GM12878 (cell line): ENCODE results near the gene B4GALT5. TPM values are rescaled to one million over a fixed set of nuclear protein-coding genes. Genes with fewer than 3 reads are reported as not detected.

ENCODE experiments used
- ATAC-seq: fragments of 200-7000 bp; cut with Tn5 transposase; 3 replicates; pipeline ENCODE4 v1.9.1; 2020; ENCODE audit warnings: mild to moderate bottlenecking, moderate library complexity
- BruUV-seq: library from RNA; stranded (reverse); fragments of 400-500 nt; replicated peaks from 2 replicates; lab custom pipeline; 2021; lab: Mats Ljungman, UMichigan
- CTCF ChIA-PET: fragments of 300-600 bp; sonication (Branson Sonifier 250); formaldehyde crosslinking; extraction: SDS; loops from one replicate; lab custom pipeline; 2021; ENCODE audit warnings: inconsistent platforms; lab: Yijun Ruan, JAX
- POLR2A ChIA-PET: fragments of 350-600 bp; formaldehyde crosslinking; extraction: SDS; loops from one replicate; lab custom pipeline; 2021; ENCODE audit warnings: inconsistent platforms; lab: Charles Lee
- RAD21 ChIA-PET: fragments of 300-600 bp; sonication (Branson Sonifier 250); formaldehyde crosslinking; loops from one replicate; lab custom pipeline; 2023; ENCODE audit warnings: antibody characterized with exemption; ENCODE audit not compliant: unreplicated experiment; lab: Charles Lee
- SMC1A ChIA-PET: fragments of 300-600 bp; sonication (Branson Sonifier 250); formaldehyde crosslinking; loops from one replicate; lab custom pipeline; 2023; ENCODE audit not compliant: unreplicated experiment, uncharacterized antibody; lab: Charles Lee
- DNase-seq: peaks from one replicate; pipeline ENCODE4 v3.0.0-alpha.2; 2011; ENCODE audit warnings: low read depth, low spot score
- FAIRE-seq: peaks from 3 replicates; lab custom pipeline; 2011; peaks lifted over from hg19 to GRCh38; lab: Jason Lieb, UNC
- H2AFZ ChIP-seq: 2 replicates; pipeline ENCODE4 v1.6.0; 2011; ENCODE audit warnings: low read depth, low read length, control low read depth; ENCODE audit not compliant: control insufficient read depth
- H3K27ac ChIP-seq: 2 replicates; pipeline ENCODE4 v1.5.1; 2011; ENCODE audit warnings: control low read depth; ENCODE audit not compliant: control insufficient read depth, insufficient read depth
- H3K27me3 ChIP-seq, 2 experiments: replicated peaks in 1 of 2; 2 replicates each; pipeline versions ENCODE4 v1.6.0 to v1.6.1; 2011; ENCODE audit warnings: low read length in 1 of 2; ENCODE audit not compliant: control insufficient read depth in 2 of 2, insufficient read depth in 2 of 2
- H3K36me3 ChIP-seq, 2 experiments: 2 replicates each; pipeline ENCODE4 v1.5.1; 2011; ENCODE audit warnings: low read length in 1 of 2; ENCODE audit not compliant: control insufficient read depth in 2 of 2, insufficient read depth in 2 of 2
- H3K4me1 ChIP-seq: 2 replicates; pipeline ENCODE4 v1.6.1; 2011; ENCODE audit warnings: mild to moderate bottlenecking, low read length, moderate library complexity, mixed read lengths; ENCODE audit not compliant: control insufficient read depth, insufficient read depth
- H3K4me2 ChIP-seq: 2 replicates; pipeline ENCODE4 v1.6.0; 2011; ENCODE audit warnings: control low read depth; ENCODE audit not compliant: control insufficient read depth, insufficient read depth
- H3K4me3 ChIP-seq: fragments of 200-600 bp; sonication (generic); 2 replicates; pipeline ENCODE4 v1.5.1; 2016
- H3K79me2 ChIP-seq: 2 replicates; pipeline ENCODE4 v1.6.0; 2011; ENCODE audit warnings: low read length; ENCODE audit not compliant: control insufficient read depth, insufficient read depth
- H3K9ac ChIP-seq: 2 replicates; pipeline ENCODE4 v1.8.0; 2011; ENCODE audit warnings: low read length, control low read depth, mixed read lengths; ENCODE audit not compliant: control insufficient read depth, insufficient read depth
- H3K9me3 ChIP-seq: replicated peaks from 3 replicates; pipeline ENCODE4 v1.5.1; 2011; ENCODE audit warnings: mild to moderate bottlenecking, low read length; ENCODE audit not compliant: control insufficient read depth, insufficient read depth
- H4K20me1 ChIP-seq: 2 replicates; pipeline ENCODE4 v1.6.0; 2011; ENCODE audit not compliant: control insufficient read depth, insufficient read depth
- EGR1 ChIP-seq, 2 experiments: IDR thresholded peaks; 1 replicate in 1 of 2; 2 replicates in 1 of 2; pipeline ENCODE4 v1.6.1; 2011 to 2012; ENCODE audit warnings: low read depth in 2 of 2, low read length in 2 of 2, borderline replicate concordance in 1 of 2, mild to moderate bottlenecking in 1 of 2, moderate library complexity in 1 of 2
- IKZF1 ChIP-seq: fragments of 450-650 bp; conservative IDR thresholded peaks from 2 replicates; pipeline ENCODE4 v1.6.1; 2017; ENCODE audit warnings: antibody characterized with exemption, mild to moderate bottlenecking
- KDM1A ChIP-seq: fragments of 200-600 bp; sonication (generic); IDR thresholded peaks from 2 replicates; pipeline ENCODE4 v1.6.1; 2016; ENCODE audit warnings: borderline replicate concordance
- MTA2 ChIP-seq: fragments of 450-650 bp; IDR thresholded peaks from 2 replicates; pipeline ENCODE4 v1.6.1; 2016; ENCODE audit warnings: low read depth, mild to moderate bottlenecking, moderate library complexity
- PAX5 ChIP-seq: IDR thresholded peaks from 2 replicates; pipeline ENCODE4 v1.6.1; 2011; ENCODE audit warnings: low read depth, low read length, borderline replicate concordance
- SMC3 ChIP-seq: IDR thresholded peaks from 2 replicates; pipeline ENCODE4 v1.6.1; 2011; ENCODE audit warnings: low read length, improper control_type of control experiment, borderline replicate concordance
- SP1 ChIP-seq: IDR thresholded peaks from one replicate; pipeline ENCODE4 v1.6.1; 2011; ENCODE audit warnings: low read depth, low read length
- SREBF2 ChIP-seq: IDR thresholded peaks from 2 replicates; pipeline ENCODE4 v1.6.1; 2012; ENCODE audit warnings: mild to moderate bottlenecking, low read length
- TAF1 ChIP-seq: IDR thresholded peaks from 2 replicates; pipeline ENCODE4 v1.6.1; 2011; ENCODE audit warnings: mild to moderate bottlenecking, low read depth, low read length, borderline replicate concordance
- YBX1 ChIP-seq: fragments of 450-650 bp; IDR thresholded peaks from 2 replicates; pipeline ENCODE4 v1.6.1; 2016; ENCODE audit warnings: antibody characterized with exemption
- WGBS: methylation state at CpG from one replicate; pipeline ENCODE4 v1.1.6; 2016; ENCODE audit warnings: low lambda C conversion rate; ENCODE audit not compliant: insufficient replicate concordance, insufficient coverage; ENCODE audit errors: missing lambda C conversion rate; 5-methylcytosine and 5-hydroxymethylcytosine counted together
- in situ Hi-C: fragments of 300-500 bp; cut with MboI; formaldehyde crosslinking; loops from 9 replicates; pipeline ENCODE4 v1.14.3; 2018; ENCODE audit warnings: mixed read lengths
- intact Hi-C: fragments of 100-400 bp; cut with micrococcal nuclease; formaldehyde crosslinking; loops from one replicate; pipeline ENCODE4 v1.14.2; 2022; ENCODE audit not compliant: unreplicated experiment
- polyA plus RNA-seq, 11 experiments: library from polyadenylated mRNA; depleted of rRNA in 4 of 11; unstranded in 6 of 11; stranded (reverse) in 5 of 11; fragments of >200 nt; fragmentation: Nextera tagmentation in 4 of 11; fragmentation: Illumina TruSeq in 1 of 11; extraction: Ambion mirVana in 4 of 11; extraction: Trizol in 1 of 11; gene quantifications; 1 replicate in 1 of 11; 2 replicates in 10 of 11; pipeline versions ENCODE4 v1.2.1 to v1.2.3, GENCODE V29; 2011 to 2016; ENCODE audit warnings: inconsistent platforms in 2 of 11, missing spikeins in 2 of 11, low read depth in 1 of 11
- total RNA-seq, 4 experiments: library from RNA; depleted of rRNA in 3 of 4; stranded (reverse); fragments of >200 nt in 3 of 4; fragmentation: Illumina TruSeq in 1 of 4; extraction: Trizol in 1 of 4; gene quantifications; 2 replicates each; pipeline versions ENCODE4 v1.2.1 to v1.2.3, GENCODE V29; 2013 to 2021
- TF ChIP-seq, protein P1 (sequence below): fragments of 450-650 bp; IDR thresholded peaks from 2 replicates; pipeline ENCODE4 v1.6.1; 2018; ENCODE audit warnings: mild to moderate bottlenecking, low read depth, moderate library complexity; ENCODE audit not compliant: partially characterized antibody
- TF ChIP-seq, protein P2 (sequence below): IDR thresholded peaks from 2 replicates; pipeline ENCODE4 v1.6.1; 2011; ENCODE audit warnings: borderline replicate concordance, low read depth, mild to moderate bottlenecking, moderate library complexity, low read length; ENCODE audit not compliant: insufficient read depth, poor library complexity, severe bottlenecking
- TF ChIP-seq, protein P3 (sequence below): IDR thresholded peaks from 2 replicates; pipeline ENCODE4 v1.6.1; 2012; ENCODE audit warnings: improper control_type of control experiment, low read depth, low read length; ENCODE audit not compliant: insufficient replicate concordance

The B4GALT5 gene
- total and polyA plus RNA-seq, 10 of the 15 experiments (the other 5 are each of a cell fraction or from before 2014, with no cell fraction given), result 2.0 to 55.5 (median 20.2) TPM

DNA sequence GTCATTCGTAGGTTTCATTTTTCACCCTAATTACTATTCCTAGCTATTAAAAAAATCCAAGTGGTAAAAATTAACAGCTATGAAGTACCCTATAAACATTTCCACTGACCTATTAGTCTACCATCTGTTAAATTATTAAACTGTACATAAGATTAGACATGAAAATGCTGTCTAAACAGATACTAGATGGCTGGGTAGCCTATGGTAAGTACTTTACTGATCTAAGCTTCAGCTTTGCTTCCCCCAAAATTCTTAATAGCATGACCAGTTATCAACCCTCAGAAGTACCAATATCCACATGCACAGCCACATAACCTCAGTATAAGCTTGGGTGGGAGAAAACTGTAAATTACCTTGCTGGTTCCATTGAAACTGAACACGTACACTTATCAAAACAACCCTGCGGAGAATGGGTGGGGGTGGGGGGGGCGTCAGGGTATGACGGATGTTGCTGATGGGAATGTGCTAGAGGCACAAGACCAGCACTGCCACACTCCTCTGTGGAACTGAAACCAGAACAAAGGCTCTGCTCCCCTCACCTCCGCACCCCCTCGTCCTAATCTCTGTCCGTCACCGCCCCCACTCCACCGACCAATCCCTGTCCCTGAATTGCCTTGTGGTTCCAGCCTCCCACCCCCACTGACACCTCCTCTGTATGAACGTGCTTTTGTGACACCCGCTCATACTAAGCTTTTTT lies 45.3 kb downstream of the B4GALT5 start:
- ATAC-seq (peak; percentile 92), DNase-seq (peak; percentile 96), FAIRE-seq (no peak)
- no peak overlapping the region; the same call in 1 of the 2 replicates for H3K9ac ChIP-seq
- intact Hi-C loops, result loop anchor here (2.0 kb wide), 2 partner anchors 36 to 48 kb away; no protein-coding TSS in a partner anchor
- ChIA-PET RAD21 (interaction anchor here (0.8 to 6.6 kb wide), 24 partner anchors 10 to 178 kb away, joined by 3 to 53 read pairs (median 10); partner anchors contain the start of gene SLC9A8), CTCF (interaction anchor here (0.6 to 3.6 kb wide), 22 partner anchors 8 to 177 kb away, joined by 3 to 22 read pairs (median 7); partner anchors contain the start of gene SLC9A8), POLR2A (interaction anchor here (0.6 to 3.7 kb wide), 20 partner anchors 7 to 53 kb away, joined by 3 to 15 read pairs (median 5); no protein-coding TSS in a partner anchor), SMC1A (interaction anchor here (0.5 to 8.3 kb wide), 31 partner anchors 8 to 452 kb away, joined by 3 to 110 read pairs (median 8); no protein-coding TSS in a partner anchor)
- peak overlapping the region; percentile 59; the same call in 1 of the 2 replicates for H3K4me3 ChIP-seq
- no peaks in the 10 kb centered on the region for H3K36me3 ChIP-seq
- peak overlapping the region; percentile 93 for H3K4me2 ChIP-seq
- H3K27me3 ChIP-seq, result no peaks in the 10 kb centered on the region
- peaks cover 83% of the 10 kb centered on the region for H3K79me2 ChIP-seq
- no peaks in the 10 kb centered on the region for H3K9me3 ChIP-seq
- H2AFZ ChIP-seq, result no peak overlapping the region
- no TSS peak for BruUV-seq
- peaks cover 52% of the 10 kb centered on the region for H3K4me1 ChIP-seq
- in situ Hi-C loops, result no loop called here
- no peaks in the 10 kb centered on the region for H4K20me1 ChIP-seq
- 10% methylated on average over 12 of the region's 12 CpGs for WGBS
- H3K27ac ChIP-seq, result peak overlapping the region; percentile 86
- TF ChIP-seq MTA2, result peak; percentile 87
- peak; percentile 94 for TF ChIP-seq IKZF1
- TF ChIP-seq, protein P1, sequence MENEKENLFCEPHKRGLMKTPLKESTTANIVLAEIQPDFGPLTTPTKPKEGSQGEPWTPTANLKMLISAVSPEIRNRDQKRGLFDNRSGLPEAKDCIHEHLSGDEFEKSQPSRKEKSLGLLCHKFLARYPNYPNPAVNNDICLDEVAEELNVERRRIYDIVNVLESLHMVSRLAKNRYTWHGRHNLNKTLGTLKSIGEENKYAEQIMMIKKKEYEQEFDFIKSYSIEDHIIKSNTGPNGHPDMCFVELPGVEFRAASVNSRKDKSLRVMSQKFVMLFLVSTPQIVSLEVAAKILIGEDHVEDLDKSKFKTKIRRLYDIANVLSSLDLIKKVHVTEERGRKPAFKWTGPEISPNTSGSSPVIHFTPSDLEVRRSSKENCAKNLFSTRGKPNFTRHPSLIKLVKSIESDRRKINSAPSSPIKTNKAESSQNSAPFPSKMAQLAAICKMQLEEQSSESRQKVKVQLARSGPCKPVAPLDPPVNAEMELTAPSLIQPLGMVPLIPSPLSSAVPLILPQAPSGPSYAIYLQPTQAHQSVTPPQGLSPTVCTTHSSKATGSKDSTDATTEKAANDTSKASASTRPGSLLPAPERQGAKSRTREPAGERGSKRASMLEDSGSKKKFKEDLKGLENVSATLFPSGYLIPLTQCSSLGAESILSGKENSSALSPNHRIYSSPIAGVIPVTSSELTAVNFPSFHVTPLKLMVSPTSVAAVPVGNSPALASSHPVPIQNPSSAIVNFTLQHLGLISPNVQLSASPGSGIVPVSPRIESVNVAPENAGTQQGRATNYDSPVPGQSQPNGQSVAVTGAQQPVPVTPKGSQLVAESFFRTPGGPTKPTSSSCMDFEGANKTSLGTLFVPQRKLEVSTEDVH, result no peak
- TF ChIP-seq TAF1, result peak; percentile 99
- TF ChIP-seq SREBF2, result no peak
- TF ChIP-seq, protein P2, sequence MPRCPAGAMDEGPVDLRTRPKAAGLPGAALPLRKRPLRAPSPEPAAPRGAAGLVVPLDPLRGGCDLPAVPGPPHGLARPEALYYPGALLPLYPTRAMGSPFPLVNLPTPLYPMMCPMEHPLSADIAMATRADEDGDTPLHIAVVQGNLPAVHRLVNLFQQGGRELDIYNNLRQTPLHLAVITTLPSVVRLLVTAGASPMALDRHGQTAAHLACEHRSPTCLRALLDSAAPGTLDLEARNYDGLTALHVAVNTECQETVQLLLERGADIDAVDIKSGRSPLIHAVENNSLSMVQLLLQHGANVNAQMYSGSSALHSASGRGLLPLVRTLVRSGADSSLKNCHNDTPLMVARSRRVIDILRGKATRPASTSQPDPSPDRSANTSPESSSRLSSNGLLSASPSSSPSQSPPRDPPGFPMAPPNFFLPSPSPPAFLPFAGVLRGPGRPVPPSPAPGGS, result no peak
- TF ChIP-seq PAX5, result peak; percentile 67; the same call in 1 of the 2 replicates
- TF ChIP-seq, protein P3, sequence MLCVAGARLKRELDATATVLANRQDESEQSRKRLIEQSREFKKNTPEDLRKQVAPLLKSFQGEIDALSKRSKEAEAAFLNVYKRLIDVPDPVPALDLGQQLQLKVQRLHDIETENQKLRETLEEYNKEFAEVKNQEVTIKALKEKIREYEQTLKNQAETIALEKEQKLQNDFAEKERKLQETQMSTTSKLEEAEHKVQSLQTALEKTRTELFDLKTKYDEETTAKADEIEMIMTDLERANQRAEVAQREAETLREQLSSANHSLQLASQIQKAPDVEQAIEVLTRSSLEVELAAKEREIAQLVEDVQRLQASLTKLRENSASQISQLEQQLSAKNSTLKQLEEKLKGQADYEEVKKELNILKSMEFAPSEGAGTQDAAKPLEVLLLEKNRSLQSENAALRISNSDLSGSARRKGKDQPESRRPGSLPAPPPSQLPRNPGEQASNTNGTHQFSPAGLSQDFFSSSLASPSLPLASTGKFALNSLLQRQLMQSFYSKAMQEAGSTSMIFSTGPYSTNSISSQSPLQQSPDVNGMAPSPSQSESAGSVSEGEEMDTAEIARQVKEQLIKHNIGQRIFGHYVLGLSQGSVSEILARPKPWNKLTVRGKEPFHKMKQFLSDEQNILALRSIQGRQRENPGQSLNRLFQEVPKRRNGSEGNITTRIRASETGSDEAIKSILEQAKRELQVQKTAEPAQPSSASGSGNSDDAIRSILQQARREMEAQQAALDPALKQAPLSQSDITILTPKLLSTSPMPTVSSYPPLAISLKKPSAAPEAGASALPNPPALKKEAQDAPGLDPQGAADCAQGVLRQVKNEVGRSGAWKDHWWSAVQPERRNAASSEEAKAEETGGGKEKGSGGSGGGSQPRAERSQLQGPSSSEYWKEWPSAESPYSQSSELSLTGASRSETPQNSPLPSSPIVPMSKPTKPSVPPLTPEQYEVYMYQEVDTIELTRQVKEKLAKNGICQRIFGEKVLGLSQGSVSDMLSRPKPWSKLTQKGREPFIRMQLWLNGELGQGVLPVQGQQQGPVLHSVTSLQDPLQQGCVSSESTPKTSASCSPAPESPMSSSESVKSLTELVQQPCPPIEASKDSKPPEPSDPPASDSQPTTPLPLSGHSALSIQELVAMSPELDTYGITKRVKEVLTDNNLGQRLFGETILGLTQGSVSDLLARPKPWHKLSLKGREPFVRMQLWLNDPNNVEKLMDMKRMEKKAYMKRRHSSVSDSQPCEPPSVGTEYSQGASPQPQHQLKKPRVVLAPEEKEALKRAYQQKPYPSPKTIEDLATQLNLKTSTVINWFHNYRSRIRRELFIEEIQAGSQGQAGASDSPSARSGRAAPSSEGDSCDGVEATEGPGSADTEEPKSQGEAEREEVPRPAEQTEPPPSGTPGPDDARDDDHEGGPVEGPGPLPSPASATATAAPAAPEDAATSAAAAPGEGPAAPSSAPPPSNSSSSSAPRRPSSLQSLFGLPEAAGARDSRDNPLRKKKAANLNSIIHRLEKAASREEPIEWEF, result no peak
- peak in 1 of 2 experiments; percentile 70; a peak in 1 of 3 replicates for TF ChIP-seq EGR1 (IDR thresholded peaks at IDR 0.05; ENCODE audit: borderline replicate concordance in 1 of 2, low read depth in 2 of 2, low read length in 2 of 2)
- no peak for TF ChIP-seq YBX1
- TF ChIP-seq KDM1A, result no peak
- TF ChIP-seq SMC3, result peak; percentile 13; the same call in 1 of the 2 replicates
- TF ChIP-seq SP1, result peak; percentile 72
